Adipocyte (in vitro differentiated cells): Measurements from ENCODE around the gene SSNA1.
A peak's percentile ranks its signal among the peaks of the same experiment; 100 is the strongest.
"Not testable (repeated sequence)": the region's sequence is repeated elsewhere in the genome, so short reads cannot be mapped to it uniquely, and the experiment has no call there.

Experiments
- DNase-seq: peaks from one replicate; pipeline ENCODE4 v3.0.0-alpha.2; 2015; ENCODE audit warnings: low read depth
- H3K27me3 ChIP-seq: replicated peaks from 2 replicates; pipeline ENCODE4 v1.7.0; 2013; ENCODE audit warnings: mild to moderate bottlenecking, low read length, moderate library complexity; ENCODE audit not compliant: control insufficient read depth, insufficient read depth
- H3K36me3 ChIP-seq: 2 replicates; pipeline ENCODE4 v1.7.0; 2013; ENCODE audit warnings: low read length, mild to moderate bottlenecking, moderate library complexity; ENCODE audit not compliant: control insufficient read depth, insufficient read depth, severe bottlenecking
- H3K4me1 ChIP-seq: 2 replicates; pipeline ENCODE4 v1.7.0; 2013; ENCODE audit warnings: mild to moderate bottlenecking, low read length, moderate library complexity; ENCODE audit not compliant: control insufficient read depth, insufficient read depth
- H3K4me3 ChIP-seq: 2 replicates; pipeline ENCODE4 v1.7.0; 2013; ENCODE audit warnings: mild to moderate bottlenecking, low read length, moderate library complexity
- H3K9ac ChIP-seq: 2 replicates; pipeline ENCODE4 v1.7.0; 2013; ENCODE audit warnings: mild to moderate bottlenecking, low read length, moderate library complexity
- H3K9me3 ChIP-seq: 2 replicates; pipeline ENCODE4 v1.7.0; 2013; ENCODE audit warnings: mild to moderate bottlenecking, low read length, moderate library complexity; ENCODE audit not compliant: control insufficient read depth

SSNA1 gene

DNA sequence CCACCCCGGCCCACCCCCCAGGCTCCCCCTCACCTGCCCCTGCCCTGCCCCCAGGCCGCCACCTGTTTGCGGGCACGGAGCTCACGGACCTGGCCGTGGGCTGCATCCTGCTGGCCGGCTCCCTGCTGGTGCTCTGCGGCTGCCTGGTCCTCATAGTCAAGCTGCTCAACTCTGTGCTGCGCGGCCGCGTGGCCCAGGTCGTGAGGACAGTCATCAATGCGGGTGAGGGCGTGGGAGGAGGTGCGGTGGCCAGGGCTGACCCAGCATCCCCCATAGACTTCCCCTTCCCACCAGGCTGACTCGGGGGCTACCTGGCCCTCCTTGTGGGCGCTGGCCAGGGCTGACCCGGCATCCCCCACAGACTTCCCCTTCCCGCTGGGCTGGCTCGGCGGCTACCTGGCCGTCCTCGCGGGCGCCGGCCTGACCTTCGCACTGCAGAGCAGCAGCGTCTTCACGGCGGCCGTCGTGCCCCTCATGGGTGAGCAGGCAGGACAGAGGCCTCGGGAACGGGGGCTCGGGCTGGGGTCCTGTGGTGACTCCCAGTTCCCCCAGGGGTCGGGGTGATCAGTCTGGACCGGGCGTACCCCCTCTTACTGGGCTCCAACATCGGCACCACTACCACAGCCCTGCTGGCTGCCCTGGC is 45.7 kb downstream of the SSNA1 start:
- Histone ChIP-seq H3K9me3 (no peaks in the 10 kb centered on the region), H3K9ac (no peak overlapping the region), H3K36me3 (no peaks in the 10 kb centered on the region), H3K27me3 (peaks cover 24% of the 10 kb centered on the region), H3K4me3 (no peak overlapping the region), H3K4me1 (peaks cover 19% of the 10 kb centered on the region)
- no peak for DNase-seq

DNA sequence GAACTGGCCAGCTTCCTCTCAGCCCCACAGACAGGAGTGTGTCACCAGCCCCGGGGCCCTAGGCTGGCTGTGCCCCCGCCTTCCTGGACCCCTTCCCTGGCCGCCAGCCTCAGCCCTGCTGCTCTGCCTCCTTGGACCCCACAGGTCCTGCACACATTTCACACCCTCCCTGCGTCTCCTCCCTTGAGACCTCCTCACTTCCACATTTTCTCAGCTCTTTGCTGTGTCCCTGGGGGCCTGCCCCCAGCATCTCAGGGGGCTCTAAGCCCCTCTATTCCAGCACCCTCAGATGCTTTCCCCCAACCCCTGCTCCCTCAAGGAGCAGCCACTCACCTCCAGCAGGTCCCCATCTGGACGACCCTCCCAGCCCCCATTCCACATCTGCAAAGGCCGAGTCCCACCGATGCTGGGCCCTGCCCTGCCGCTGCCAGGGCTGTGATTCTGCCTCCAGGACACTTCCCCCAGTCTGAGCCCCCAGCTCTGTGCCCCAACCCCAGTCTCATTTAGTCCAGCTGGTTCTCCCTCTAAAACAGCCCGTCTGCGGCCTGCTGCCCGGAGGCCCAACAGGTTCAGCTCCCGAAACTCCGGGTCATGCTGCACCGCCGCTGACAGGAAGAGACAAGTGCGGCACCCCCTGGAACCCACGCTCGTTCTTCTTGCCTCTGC is 46.4 kb downstream of the SSNA1 start:
- H3K36me3 ChIP-seq = no peaks in the 10 kb centered on the region
- peaks cover 20% of the 10 kb centered on the region for H3K27me3 ChIP-seq
- no peak for DNase-seq
- H3K4me3 ChIP-seq = no peak overlapping the region
- H3K9me3 ChIP-seq = no peaks in the 10 kb centered on the region
- peaks cover 19% of the 10 kb centered on the region for H3K4me1 ChIP-seq
- no peak overlapping the region for H3K9ac ChIP-seq

DNA sequence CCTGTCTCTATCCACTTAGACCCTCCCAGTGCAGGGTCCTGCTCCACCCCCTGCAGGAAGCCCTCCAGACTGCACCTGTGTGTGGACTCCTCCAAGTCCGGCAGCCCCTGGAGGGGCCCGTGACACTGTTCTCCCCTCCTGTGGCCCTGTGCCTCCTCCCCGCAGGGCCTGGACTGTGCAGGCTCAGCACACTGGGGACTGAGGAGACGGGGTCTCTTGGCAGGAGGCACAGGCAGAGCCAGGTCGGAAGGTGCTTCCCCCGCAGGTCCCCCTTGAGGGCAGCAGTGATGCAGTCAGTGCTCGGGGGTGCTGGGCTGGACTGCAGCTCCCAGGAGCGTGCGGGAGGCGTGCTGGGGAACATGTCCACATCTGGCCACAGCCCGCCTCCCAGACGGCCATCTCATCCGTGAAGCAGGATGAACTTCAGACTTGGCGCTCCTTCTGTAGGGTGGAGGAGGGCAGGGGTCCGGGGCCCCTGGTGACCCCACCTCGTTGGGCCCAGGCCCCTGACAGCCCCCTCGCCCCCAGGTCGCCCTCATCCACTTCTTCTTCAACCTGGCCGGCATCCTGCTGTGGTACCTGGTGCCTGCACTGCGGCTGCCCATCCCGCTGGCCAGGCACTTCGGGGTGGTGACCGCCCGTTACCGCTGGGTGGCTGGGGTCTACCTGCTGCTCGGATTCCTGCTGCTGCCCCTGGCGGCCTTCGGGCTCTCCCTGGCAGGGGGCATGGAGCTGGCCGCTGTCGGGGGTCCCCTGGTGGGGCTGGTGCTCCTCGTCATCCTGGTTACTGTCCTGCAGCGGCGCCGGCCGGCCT is 47.2 kb downstream of the SSNA1 start:
- Histone ChIP-seq H3K9ac (no peak overlapping the region), H3K27me3 (peaks cover 13% of the 10 kb centered on the region), H3K9me3 (no peaks in the 10 kb centered on the region), H3K4me3 (no peak overlapping the region), H3K4me1 (peaks cover 19% of the 10 kb centered on the region), H3K36me3 (no peaks in the 10 kb centered on the region)
- DNase-seq = no peak

DNA sequence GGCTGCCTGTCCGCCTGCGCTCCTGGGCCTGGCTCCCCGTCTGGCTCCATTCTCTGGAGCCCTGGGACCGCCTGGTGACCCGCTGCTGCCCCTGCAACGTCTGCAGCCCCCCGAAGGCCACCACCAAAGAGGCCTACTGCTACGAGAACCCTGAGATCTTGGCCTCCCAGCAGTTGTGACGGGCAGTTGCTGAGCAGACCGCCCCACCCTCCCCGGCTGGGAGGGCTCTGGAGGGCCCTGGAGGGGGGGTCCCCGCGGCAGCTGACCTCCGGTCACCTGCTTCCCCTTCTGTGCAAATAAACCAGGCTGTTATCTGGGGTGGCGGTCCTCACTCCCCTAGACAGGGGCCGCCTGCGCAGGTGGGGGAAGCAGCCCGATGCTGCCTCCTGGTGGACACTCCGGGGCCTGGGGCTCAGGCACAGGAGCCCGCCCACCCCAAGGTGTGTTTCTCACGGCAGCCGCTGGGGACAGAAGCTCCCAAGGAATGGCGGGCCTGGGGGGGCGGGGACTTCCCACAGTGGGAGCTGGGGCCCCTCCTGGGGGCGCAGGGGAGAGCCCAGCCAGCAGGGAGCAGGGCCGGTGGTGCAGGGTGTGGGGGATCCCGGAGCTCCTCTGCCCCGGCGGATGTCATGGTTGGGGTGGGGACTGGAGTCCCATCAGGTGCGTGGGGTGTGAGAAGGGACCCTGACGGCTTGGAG is 47.9 kb downstream of the SSNA1 start:
- Histone ChIP-seq H3K36me3 (no peaks in the 10 kb centered on the region), H3K4me3 (no peak overlapping the region), H3K27me3 (peaks cover 13% of the 10 kb centered on the region), H3K4me1 (peaks cover 19% of the 10 kb centered on the region), H3K9ac (no peak overlapping the region), H3K9me3 (no peaks in the 10 kb centered on the region)
- DNase-seq = peak; percentile 89

DNA sequence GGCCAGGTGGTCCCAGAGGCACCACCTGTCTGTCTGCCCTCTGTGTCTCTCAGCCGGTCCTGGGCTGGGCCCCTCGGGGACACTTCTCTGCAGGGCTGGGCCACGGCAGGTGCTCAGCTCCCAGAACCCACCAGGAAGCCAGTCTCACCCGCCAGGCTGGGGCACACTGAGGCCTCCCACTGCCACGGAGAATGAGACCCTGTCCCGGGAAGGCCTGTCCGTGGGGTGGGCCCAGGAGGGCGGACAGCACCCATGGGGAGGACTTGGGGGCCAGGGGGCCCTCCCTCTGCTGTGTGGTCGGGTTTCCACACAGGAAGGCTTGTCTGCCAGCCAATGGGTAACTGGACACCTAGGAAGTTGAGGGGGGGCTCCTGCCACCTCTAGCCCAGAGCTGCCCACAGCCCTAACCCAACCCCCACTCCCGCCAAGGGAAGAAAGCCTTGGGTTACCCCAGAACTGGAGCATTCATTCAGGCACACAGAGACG is 48.5 kb downstream of the SSNA1 start:
- no peak for DNase-seq
- Histone ChIP-seq H3K4me1 (peaks cover 19% of the 10 kb centered on the region), H3K36me3 (peaks cover under 1% of the 10 kb centered on the region), H3K9me3 (no peaks in the 10 kb centered on the region), H3K4me3 (no peak overlapping the region), H3K27me3 (peaks cover 7% of the 10 kb centered on the region), H3K9ac (no peak overlapping the region)

DNA sequence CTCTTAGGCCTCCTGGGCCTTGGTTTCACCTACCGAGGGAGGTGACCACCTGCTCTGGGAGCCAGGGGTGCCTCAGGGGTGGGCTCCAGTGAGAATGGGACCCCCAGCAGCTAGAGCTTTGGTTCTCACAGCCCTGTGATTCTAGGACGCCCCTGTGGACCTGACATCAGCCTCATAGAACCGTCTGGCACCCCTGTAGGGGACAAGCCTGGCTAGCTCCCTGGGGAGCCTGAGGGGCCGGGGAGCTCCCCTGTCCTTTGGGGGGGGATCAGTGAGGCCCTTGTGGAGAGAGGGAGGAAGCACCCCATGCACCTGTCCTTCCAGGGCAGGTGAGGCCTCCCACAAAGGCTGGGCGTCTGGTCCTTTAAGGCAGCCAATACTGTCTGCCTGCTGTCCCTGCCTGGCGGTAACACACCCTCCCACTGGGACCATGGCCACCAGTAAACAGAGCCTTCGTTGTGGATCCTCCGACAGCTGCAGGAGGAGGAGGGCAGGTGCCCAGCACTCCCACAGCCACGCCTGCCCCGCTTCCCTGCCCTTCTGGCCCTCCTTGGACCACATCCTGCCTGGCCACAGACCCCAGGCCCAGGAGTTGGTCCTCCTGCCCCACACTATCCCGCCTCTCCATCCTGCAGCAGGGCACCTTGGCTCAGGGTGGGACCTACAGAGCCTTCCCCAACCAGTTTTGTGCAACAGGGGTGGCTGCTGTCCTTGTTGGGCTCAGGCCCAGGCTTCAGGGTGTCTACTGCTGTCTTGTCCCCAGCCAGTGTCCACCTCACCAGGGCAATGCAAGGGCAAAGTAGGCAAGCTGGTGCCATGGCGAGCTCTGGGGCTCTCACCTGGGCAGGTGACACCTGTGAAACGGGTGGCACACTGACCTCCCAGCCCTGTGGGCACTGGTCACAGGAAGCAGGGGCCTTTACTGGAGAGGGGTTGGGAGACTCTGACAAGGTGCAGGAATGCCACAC is 49.6 kb downstream of the SSNA1 start:
- Histone ChIP-seq H3K9ac (peak overlapping the region; percentile 36), H3K4me1 (peaks cover 29% of the 10 kb centered on the region), H3K27me3 (peaks cover 6% of the 10 kb centered on the region), H3K4me3 (no peak overlapping the region), H3K9me3 (no peaks in the 10 kb centered on the region), H3K36me3 (peaks cover 11% of the 10 kb centered on the region)
- no peak for DNase-seq

DNA sequence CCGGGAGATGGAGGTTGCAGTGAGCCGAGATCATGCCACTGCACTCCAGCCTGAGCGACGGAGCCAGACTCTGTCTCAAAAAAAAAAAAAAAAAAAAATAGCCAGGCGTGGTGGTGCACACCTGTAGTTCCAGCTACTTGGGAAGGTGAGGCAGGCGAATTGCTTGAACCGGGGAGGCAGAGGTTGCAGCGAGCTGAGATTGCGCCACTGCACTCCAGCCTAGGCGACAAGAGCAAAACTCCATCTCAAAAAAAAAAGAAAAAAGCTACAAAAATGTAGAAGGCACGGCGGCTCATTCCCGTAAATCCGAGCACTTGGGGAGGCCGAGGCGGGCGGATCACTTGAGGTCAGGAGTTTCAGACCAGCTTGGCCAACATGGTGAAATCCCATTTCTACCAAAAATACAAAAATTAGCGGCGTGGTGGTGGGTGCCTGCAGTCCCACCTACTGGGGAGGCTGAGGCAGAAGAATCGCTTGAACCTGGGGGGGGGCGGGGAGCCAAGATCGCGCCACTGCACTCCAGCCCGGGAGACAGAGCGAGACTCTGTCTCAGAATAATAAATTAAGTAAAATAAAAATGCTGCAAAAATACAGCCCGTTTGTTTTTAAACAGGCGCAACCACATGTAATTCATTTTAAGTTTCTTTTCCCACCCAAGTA is 51.2 kb downstream of the SSNA1 start:
- peaks cover 33% of the 10 kb centered on the region for H3K4me1 ChIP-seq
- not testable (repeated sequence) for H3K27me3 ChIP-seq, DNase-seq

More for the DNA sequence above, 51.2 kb downstream of the SSNA1 start:
- H3K9ac ChIP-seq = peak overlapping the region; percentile 91
- H3K4me3 ChIP-seq = peak overlapping the region; percentile 86
- H3K36me3 ChIP-seq = peaks cover 18% of the 10 kb centered on the region
- not testable (repeated sequence) for H3K9me3 ChIP-seq
